Fibroblast of lung (primary cell): Measurements from ENCODE around the gene LDLRAD4. TPM values are rescaled to one million over a fixed set of nuclear protein-coding genes. Genes with fewer than 3 reads are reported as not detected.

ENCODE experiments used
- DNase-seq, 2 donors: peaks; one replicate each; pipeline versions ENCODE4 v3.0.0 to v3.0.0-alpha.2; 2010; ENCODE audit warnings: low read depth in 2 of 2
- H2AFZ ChIP-seq: 2 replicates; pipeline ENCODE4 v1.5.1; 2012; ENCODE audit warnings: low read length, control low read depth, inconsistent platforms
- H3K27ac ChIP-seq: 2 replicates; pipeline ENCODE4 v1.5.1; 2011; ENCODE audit warnings: low read length, control low read depth; ENCODE audit not compliant: insufficient read depth
- H3K27me3 ChIP-seq: 2 replicates; pipeline ENCODE4 v1.5.1; 2011; ENCODE audit warnings: mild to moderate bottlenecking, low read length; ENCODE audit not compliant: control insufficient read depth, insufficient read depth
- H3K36me3 ChIP-seq: 2 replicates; pipeline ENCODE4 v1.5.1; 2011; ENCODE audit warnings: low read length; ENCODE audit not compliant: control insufficient read depth, insufficient read depth
- H3K4me1 ChIP-seq: 2 replicates; pipeline ENCODE4 v1.5.1; 2011; ENCODE audit warnings: low read length; ENCODE audit not compliant: control insufficient read depth, insufficient read depth; ENCODE audit errors: extremely low read depth
- H3K4me2 ChIP-seq: 2 replicates; pipeline ENCODE4 v1.5.1; 2011; ENCODE audit warnings: low read length, control low read depth; ENCODE audit not compliant: insufficient read depth; ENCODE audit errors: extremely low read depth
- H3K4me3 ChIP-seq, 4 experiments: fragments of 200-600 bp in 1 of 4; sonication (generic) in 1 of 4; replicated peaks in 1 of 4; 2 replicates each; pipeline ENCODE4 v1.5.1; 2011 to 2016; ENCODE audit warnings: low read length in 4 of 4, low read depth in 3 of 4, mild to moderate bottlenecking in 3 of 4, control low read depth in 2 of 4, inconsistent platforms in 1 of 4, mixed read lengths in 1 of 4; ENCODE audit not compliant: insufficient read depth in 1 of 4; ENCODE audit errors: control extremely low read depth in 1 of 4
- H3K79me2 ChIP-seq: 2 replicates; pipeline ENCODE4 v1.5.1; 2012; ENCODE audit warnings: mild to moderate bottlenecking, low read length, inconsistent platforms; ENCODE audit not compliant: control insufficient read depth, insufficient read depth
- H3K9ac ChIP-seq: 2 replicates; pipeline ENCODE4 v1.5.1; 2011; ENCODE audit warnings: mild to moderate bottlenecking, low read length, control low read depth; ENCODE audit not compliant: insufficient read depth
- H3K9me3 ChIP-seq: 2 replicates; pipeline ENCODE4 v1.5.1; 2012; ENCODE audit warnings: low read depth, low read length; ENCODE audit not compliant: control insufficient read depth, insufficient read depth
- H4K20me1 ChIP-seq: 2 replicates; pipeline ENCODE4 v1.5.1; 2011; ENCODE audit warnings: low read length; ENCODE audit not compliant: control insufficient read depth, insufficient read depth; ENCODE audit errors: extremely low read depth
- CTCF ChIP-seq, 2 donors: IDR thresholded peaks in 1 of 2; conservative IDR thresholded peaks in 1 of 2; 1 replicate in 1 of 2; 2 replicates in 1 of 2; pipeline ENCODE4 v1.5.1; 2011 to 2012; ENCODE audit warnings: low read length in 2 of 2, control low read depth in 1 of 2, inconsistent platforms in 1 of 2, low read depth in 1 of 2, mild to moderate bottlenecking in 1 of 2
- EZH2 ChIP-seq: IDR thresholded peaks from 2 replicates; pipeline ENCODE4 v1.5.1; 2012; ENCODE audit warnings: low read length, control low read depth, mild to moderate bottlenecking; ENCODE audit errors: missing control alignments
- polyA plus RNA-seq, 2 donors: library from polyadenylated mRNA; depleted of rRNA in 1 of 2; stranded (reverse) in 1 of 2; unstranded in 1 of 2; fragments of >200 nt; gene quantifications; 2 replicates each; pipeline ENCODE4 v1.2.1, GENCODE V29; 2011 to 2012; ENCODE audit warnings: missing spikeins in 1 of 2
- total RNA-seq: library from RNA; depleted of rRNA; stranded (reverse); fragments of >200 nt; gene quantifications from 2 replicates; pipeline ENCODE4 v1.2.1, GENCODE V29; 2014

LDLRAD4 gene
- total and polyA plus RNA-seq, 2 donors (not counting 1 experiment from before 2014, with no cell fraction given): not detected

GRCh38 chr18:13500869-13501542 is 282.4 kb downstream of the LDLRAD4 start:
- TF ChIP-seq EZH2: no peak
- no peak for TF ChIP-seq CTCF (conservative IDR thresholded peaks at IDR 0.05 in 1 of 2, IDR thresholded peaks at IDR 0.05 in 1 of 2; ENCODE audit: low read depth in 1 of 2, low read length in 2 of 2)
- H4K20me1 ChIP-seq: no peaks in the 10 kb centered on the region
- H2AFZ ChIP-seq: no peak overlapping the region
- no peaks in the 10 kb centered on the region for H3K4me1 ChIP-seq
- H3K36me3 ChIP-seq: no peaks in the 10 kb centered on the region
- no peak overlapping the region for H3K4me3 ChIP-seq
- peak; percentile 47 to 95 for DNase-seq
- no peak overlapping the region for H3K9ac ChIP-seq
- no peak overlapping the region for H3K4me2 ChIP-seq
- H3K79me2 ChIP-seq: no peaks in the 10 kb centered on the region
- peaks cover 3% of the 10 kb centered on the region for H3K27me3 ChIP-seq
- H3K27ac ChIP-seq: no peak overlapping the region
- H3K9me3 ChIP-seq: no peaks in the 10 kb centered on the region

- no peak overlapping the region for H3K4me3 ChIP-seq
- no peaks in the 10 kb centered on the region for H4K20me1 ChIP-seq
- no peak for DNase-seq
- no peak for TF ChIP-seq EZH2
- no peak for TF ChIP-seq CTCF (conservative IDR thresholded peaks at IDR 0.05 in 1 of 2, IDR thresholded peaks at IDR 0.05 in 1 of 2; ENCODE audit: low read depth in 1 of 2, low read length in 2 of 2)
- no peak overlapping the region for H3K9ac ChIP-seq
- no peak overlapping the region for H3K27ac ChIP-seq
- H3K36me3 ChIP-seq: no peaks in the 10 kb centered on the region
- no peaks in the 10 kb centered on the region for H3K4me1 ChIP-seq
- no peaks in the 10 kb centered on the region for H3K79me2 ChIP-seq
- H3K27me3 ChIP-seq: peaks cover 3% of the 10 kb centered on the region
- no peaks in the 10 kb centered on the region for H3K9me3 ChIP-seq
- no peak overlapping the region for H2AFZ ChIP-seq
- H3K4me2 ChIP-seq: no peak overlapping the region
Measured at GRCh38 chr18:13501543-13501887, 283.0 kb downstream of the LDLRAD4 start.

- peak in 1 of 2 donors; percentile 42 for DNase-seq
- Histone ChIP-seq H4K20me1 (no peaks in the 10 kb centered on the region), H3K4me1 (no peaks in the 10 kb centered on the region), H2AFZ (no peak overlapping the region), H3K27me3 (peaks cover 3% of the 10 kb centered on the region), H3K36me3 (no peaks in the 10 kb centered on the region), H3K9ac (no peak overlapping the region), H3K9me3 (no peaks in the 10 kb centered on the region), H3K79me2 (no peaks in the 10 kb centered on the region), H3K4me3 (no peak overlapping the region), H3K27ac (no peak overlapping the region), H3K4me2 (no peak overlapping the region)
- no peak for TF ChIP-seq CTCF (conservative IDR thresholded peaks at IDR 0.05 in 1 of 2, IDR thresholded peaks at IDR 0.05 in 1 of 2; ENCODE audit: low read depth in 1 of 2, low read length in 2 of 2)
- TF ChIP-seq EZH2: no peak
Measured at GRCh38 chr18:13501891-13502290, 283.3 kb downstream of the LDLRAD4 start.
